Measurements from ENCODE around the gene INTS6L. TPM values are rescaled to one million over a fixed set of nuclear protein-coding genes. Genes with fewer than 3 reads are reported as not detected.

The INTS6L gene, protein sequence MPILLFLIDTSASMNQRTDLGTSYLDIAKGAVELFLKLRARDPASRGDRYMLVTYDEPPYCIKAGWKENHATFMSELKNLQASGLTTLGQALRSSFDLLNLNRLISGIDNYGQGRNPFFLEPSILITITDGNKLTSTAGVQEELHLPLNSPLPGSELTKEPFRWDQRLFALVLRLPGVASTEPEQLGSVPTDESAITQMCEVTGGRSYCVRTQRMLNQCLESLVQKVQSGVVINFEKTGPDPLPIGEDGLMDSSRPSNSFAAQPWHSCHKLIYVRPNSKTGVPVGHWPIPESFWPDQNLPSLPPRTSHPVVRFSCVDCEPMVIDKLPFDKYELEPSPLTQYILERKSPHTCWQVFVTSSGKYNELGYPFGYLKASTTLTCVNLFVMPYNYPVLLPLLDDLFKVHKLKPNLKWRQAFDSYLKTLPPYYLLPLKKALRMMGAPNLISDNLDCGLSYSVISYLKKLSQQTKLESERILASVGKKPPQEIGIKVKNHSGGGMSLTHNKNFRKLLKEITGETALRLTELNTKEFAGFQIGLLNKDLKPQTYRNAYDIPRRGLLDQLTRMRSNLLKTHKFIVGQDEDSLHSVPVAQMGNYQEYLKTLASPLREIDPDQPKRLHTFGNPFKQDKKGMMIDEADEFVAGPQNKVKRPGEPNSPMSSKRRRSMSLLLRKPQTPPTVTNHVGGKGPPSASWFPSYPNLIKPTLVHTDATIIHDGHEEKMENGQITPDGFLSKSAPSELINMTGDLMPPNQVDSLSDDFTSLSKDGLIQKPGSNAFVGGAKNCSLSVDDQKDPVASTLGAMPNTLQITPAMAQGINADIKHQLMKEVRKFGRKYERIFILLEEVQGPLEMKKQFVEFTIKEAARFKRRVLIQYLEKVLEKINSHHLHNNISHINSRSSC
- 0.03 to 0.30 TPM (median 0.13 TPM) in 5 replicates for total RNA-seq (2022; extraction: Qiagen RNA extraction)

DNA sequence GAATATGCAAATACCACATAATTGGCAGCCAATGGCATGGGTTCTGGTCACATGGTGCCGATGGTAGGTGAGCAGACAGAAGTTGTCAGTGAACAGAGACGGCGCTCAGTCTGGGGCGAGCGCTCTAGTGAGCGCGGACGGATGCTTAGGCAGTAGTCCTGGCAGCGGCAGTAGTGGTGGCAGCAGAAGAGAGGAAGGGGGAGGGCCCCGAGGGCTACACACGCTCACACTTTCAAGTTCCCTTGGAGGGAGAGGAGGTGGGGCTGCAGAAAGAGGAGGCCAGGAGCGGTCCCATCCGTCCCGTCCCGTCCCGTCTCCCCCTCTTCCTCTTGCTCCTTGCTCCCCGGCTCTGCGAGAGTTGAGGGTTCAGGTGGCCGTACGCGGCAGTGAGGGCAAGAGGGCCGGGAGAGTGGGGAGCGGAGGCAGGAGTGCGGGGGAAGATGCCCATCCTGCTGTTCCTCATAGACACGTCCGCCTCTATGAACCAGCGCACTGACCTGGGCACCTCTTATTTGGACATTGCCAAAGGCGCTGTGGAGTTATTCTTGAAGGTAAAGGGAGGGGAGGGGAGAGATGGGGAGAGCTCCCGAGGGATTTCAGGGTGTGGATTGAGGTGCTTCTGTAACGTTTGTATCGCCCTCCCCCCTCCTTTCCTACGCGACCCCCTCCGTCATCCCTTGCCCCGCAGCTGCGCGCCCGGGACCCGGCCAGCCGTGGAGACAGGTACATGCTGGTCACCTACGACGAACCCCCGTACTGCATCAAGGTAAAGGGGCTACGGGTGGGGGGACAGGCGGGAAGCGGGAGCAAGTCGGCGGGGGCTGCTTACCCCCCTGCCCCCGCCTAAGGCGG lies at the start of gene INTS6L:
TSS of gene INTS6L (plus strand) at position 108 of the 852 bp plus-strand sequence. CDS start at position 441, 333 bp downstream.

Other genes starting within 250 kb of the INTS6L start
- gene ETDC, start 211.2 kb upstream of the INTS6L start, total RNA-seq (2022; extraction: Qiagen RNA extraction) = not detected in 5 replicates
- 2.3 to 3.4 TPM (median 2.7 TPM) in 5 replicates for gene ZNF75D, start 176.6 kb upstream of the INTS6L start, total RNA-seq (2022; extraction: Qiagen RNA extraction)
- 2.9 to 4.3 TPM (median 4.1 TPM) in 5 replicates for gene ZNF449, start 175.9 kb upstream of the INTS6L start, total RNA-seq (2022; extraction: Qiagen RNA extraction)
- gene SMIM10L2A, start 98.7 kb upstream of the INTS6L start, total RNA-seq (2022; extraction: Qiagen RNA extraction) = 0.08 to 0.23 TPM (median 0.16 TPM) in 5 replicates
- gene CT45A1, start 193.0 kb downstream of the INTS6L start, total RNA-seq (2022; extraction: Qiagen RNA extraction) = not detected in 5 replicates
- 0.21 to 0.39 TPM (median 0.27 TPM) in 3 of 5 replicates, not detected in the others for gene CT45A3, start 247.5 kb downstream of the INTS6L start, total RNA-seq (2022; extraction: Qiagen RNA extraction)